AG04449 (cell line): ENCODE data around the gene AIDA.
"Not testable (repeated sequence)": the region's sequence is repeated elsewhere in the genome, so short reads cannot be mapped to it uniquely, and the experiment has no call there.

Source experiments
- CTCF ChIA-PET: fragments of 350-600 bp; formaldehyde crosslinking; extraction: SDS; loops from one replicate; lab custom pipeline; 2021; ENCODE audit warnings: antibody characterized with exemption; lab: Yijun Ruan, JAX
- POLR2A ChIA-PET: fragments of 400-600, 350-600 bp; formaldehyde crosslinking; extraction: SDS; loops from one replicate; lab custom pipeline; 2020; ENCODE audit warnings: antibody characterized with exemption, inconsistent platforms; lab: Yijun Ruan, JAX
- DNase-seq: peaks from one replicate; pipeline ENCODE4 v3.0.0-alpha.2; 2010; ENCODE audit warnings: low read depth, low spot score
- H3K4me3 ChIP-seq: 2 replicates; pipeline ENCODE4 v1.5.1; 2011; ENCODE audit warnings: low read depth, mild to moderate bottlenecking, control low read depth, low read length
- CTCF ChIP-seq: IDR thresholded peaks from one replicate; pipeline ENCODE4 v1.5.1; 2011; ENCODE audit warnings: mild to moderate bottlenecking, moderate library complexity, low read length, control low read depth, inconsistent platforms; ENCODE audit not compliant: insufficient read depth; ENCODE audit errors: missing control alignments

AIDA gene

DNA sequence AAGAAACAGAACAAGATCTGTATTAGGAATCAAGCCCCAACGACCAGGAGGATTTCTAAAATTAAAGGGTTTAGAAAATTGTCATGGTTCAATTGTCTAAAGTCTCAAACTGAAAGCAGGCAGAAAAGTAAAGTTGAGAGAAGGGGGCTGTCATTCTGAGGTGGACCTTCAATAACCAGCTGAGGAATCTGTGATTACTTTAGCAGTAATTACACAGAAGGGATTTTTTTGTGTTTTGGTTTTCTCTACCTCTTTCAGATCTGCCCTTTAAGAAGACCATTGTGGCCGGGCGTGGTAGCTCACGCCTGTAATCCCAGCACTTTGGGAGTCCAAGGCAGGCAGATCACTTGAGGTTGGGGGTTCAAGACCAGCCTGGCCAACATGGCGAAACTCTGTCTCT lies 17.4 kb downstream of the AIDA start:
- no peak overlapping the region for H3K4me3 ChIP-seq
- ChIA-PET CTCF (interaction anchor here (1.2 kb wide), 1 partner anchor 395 kb away, joined by 3 read pairs; no protein-coding TSS in a partner anchor), POLR2A (no interaction called here)
- TF ChIP-seq CTCF, result no peak
- DNase-seq, result no peak

GRCh38 chr1:222691016-222691415 lies 21.3 kb downstream of the AIDA start:
- no peak overlapping the region for H3K4me3 ChIP-seq
- CTCF ChIA-PET, result no interaction called here
- no peak for TF ChIP-seq CTCF
- POLR2A ChIA-PET, result no interaction called here
- DNase-seq, result no peak

DNA sequence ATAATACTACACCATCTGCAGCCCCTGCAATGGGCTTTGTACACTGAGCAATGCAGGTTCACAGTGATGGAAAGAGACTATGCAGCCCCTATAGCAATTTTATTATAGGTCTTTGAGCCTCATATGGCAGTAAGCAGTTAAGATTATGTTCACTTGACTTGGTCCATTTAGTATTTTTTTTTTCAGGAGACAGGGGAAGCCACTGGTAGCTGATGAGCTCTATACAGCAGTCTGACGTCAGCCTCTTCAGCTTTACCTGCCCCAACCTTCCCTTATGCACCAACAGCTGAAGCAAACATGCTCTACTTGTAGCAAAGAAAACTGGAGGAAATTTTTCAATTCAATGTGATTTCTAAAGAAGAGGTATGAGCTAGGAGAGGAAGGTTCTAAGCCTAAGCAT lies 32.2 kb downstream of the AIDA start:
- H3K4me3 ChIP-seq, result no peak overlapping the region
- ChIA-PET POLR2A (no interaction called here), CTCF (no interaction called here)
- DNase-seq, result no peak
- TF ChIP-seq CTCF, result no peak

- TF ChIP-seq CTCF, result no peak
- ChIA-PET CTCF (no interaction called here), POLR2A (no interaction called here)
- H3K4me3 ChIP-seq, result no peak overlapping the region
- no peak for DNase-seq
Measured at GRCh38 chr1:222670110-222670509, 42.2 kb downstream of the AIDA start.

DNA sequence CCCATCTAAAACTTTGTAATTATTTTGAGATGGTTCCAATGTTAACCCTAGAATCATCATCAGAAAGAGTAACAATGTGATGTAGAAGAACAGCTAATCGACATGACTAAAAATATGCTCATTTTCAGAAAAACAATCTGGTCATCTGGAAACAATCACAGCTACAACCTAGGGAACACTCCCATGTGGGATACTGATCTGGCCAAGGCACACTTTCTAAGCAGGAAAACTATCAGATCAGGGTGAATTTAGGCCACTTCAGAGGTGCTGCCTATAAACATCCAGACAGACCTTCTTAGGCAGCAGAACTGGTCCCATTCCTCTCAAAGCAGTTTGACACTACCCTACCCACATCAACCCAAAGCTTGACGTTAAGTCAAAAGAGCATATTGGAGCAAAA lies 43.2 kb downstream of the AIDA start:
- DNase-seq, CTCF ChIA-PET, POLR2A ChIA-PET, H3K4me3 ChIP-seq: not testable (repeated sequence)

- H3K4me3 ChIP-seq, DNase-seq, POLR2A ChIA-PET, CTCF ChIA-PET: not testable (repeated sequence)
Measured at GRCh38 chr1:222668184-222668583, 44.1 kb downstream of the AIDA start.

GRCh38 chr1:222665964-222666363 lies 46.3 kb downstream of the AIDA start:
- no peak overlapping the region for H3K4me3 ChIP-seq
- TF ChIP-seq CTCF, result no peak
- POLR2A ChIA-PET, result no interaction called here

More at GRCh38 chr1:222665964-222666363, 46.3 kb downstream of the AIDA start:
- CTCF ChIA-PET, result interaction anchor here (1.0 kb wide), 1 partner anchor 21 kb away, joined by 3 read pairs; no protein-coding TSS in a partner anchor
- DNase-seq, result no peak
